GM18511 (cell line): ENCODE measurements around the gene AOC3.
"Not testable (repeated sequence)": the region's sequence is repeated elsewhere in the genome, so short reads cannot be mapped to it uniquely, and the experiment has no call there.

Experiments
- ATAC-seq: cut with Tn5 transposase; IDR thresholded peaks from one replicate; pipeline ENCODE4 v1.9.1; 2021; ENCODE audit warnings: mild to moderate bottlenecking, moderate library complexity; ENCODE audit not compliant: unreplicated experiment

AOC3 gene

GRCh38 chr17:42866216-42866615 is 15.2 kb downstream of the AOC3 start:
- no peak for ATAC-seq

GRCh38 chr17:42866631-42867575 is 15.9 kb downstream of the AOC3 start:
- ATAC-seq, result no peak

- ATAC-seq, result not testable (repeated sequence)
Observed at GRCh38 chr17:42867694-42868261, 16.8 kb downstream of the AOC3 start.

- ATAC-seq, result no peak
Observed at GRCh38 chr17:42868338-42868737, 17.3 kb downstream of the AOC3 start.

- ATAC-seq, result no peak
Observed at GRCh38 chr17:42871647-42872046, 20.6 kb downstream of the AOC3 start.

GRCh38 chr17:42872251-42872965 is 21.4 kb downstream of the AOC3 start:
- ATAC-seq, result no peak

GRCh38 chr17:42873315-42873714 is 22.3 kb downstream of the AOC3 start:
- ATAC-seq, result no peak

- ATAC-seq, result not testable (repeated sequence)
Observed at GRCh38 chr17:42873932-42874695, 23.1 kb downstream of the AOC3 start.

- no peak for ATAC-seq
Observed at GRCh38 chr17:42877037-42877436, 26.0 kb downstream of the AOC3 start.

GRCh38 chr17:42878123-42878880 is 27.3 kb downstream of the AOC3 start:
- no peak for ATAC-seq

GRCh38 chr17:42878924-42879595 is 28.1 kb downstream of the AOC3 start:
- ATAC-seq, result no peak

- ATAC-seq, result no peak
Observed at GRCh38 chr17:42879596-42879985, 28.6 kb downstream of the AOC3 start.

GRCh38 chr17:42880776-42881310 is 29.8 kb downstream of the AOC3 start:
- ATAC-seq, result no peak

GRCh38 chr17:42881706-42882105 is 30.7 kb downstream of the AOC3 start:
- ATAC-seq, result not testable (repeated sequence)

GRCh38 chr17:42882166-42882565 is 31.2 kb downstream of the AOC3 start:
- ATAC-seq, result no peak

- ATAC-seq, result no peak
Observed at GRCh38 chr17:42883802-42884558, 33.0 kb downstream of the AOC3 start.

GRCh38 chr17:42885806-42886205 is 34.8 kb downstream of the AOC3 start:
- not testable (repeated sequence) for ATAC-seq

GRCh38 chr17:42886283-42887176 is 35.5 kb downstream of the AOC3 start:
- ATAC-seq, result no peak
